ENCODE data around the gene LZTR1. TPM values are rescaled to one million over a fixed set of nuclear protein-coding genes. Genes with fewer than 3 reads are reported as not detected.

Gene LZTR1
- total RNA-seq, 1 experiment from 2014 or later: 40.2 TPM

DNA sequence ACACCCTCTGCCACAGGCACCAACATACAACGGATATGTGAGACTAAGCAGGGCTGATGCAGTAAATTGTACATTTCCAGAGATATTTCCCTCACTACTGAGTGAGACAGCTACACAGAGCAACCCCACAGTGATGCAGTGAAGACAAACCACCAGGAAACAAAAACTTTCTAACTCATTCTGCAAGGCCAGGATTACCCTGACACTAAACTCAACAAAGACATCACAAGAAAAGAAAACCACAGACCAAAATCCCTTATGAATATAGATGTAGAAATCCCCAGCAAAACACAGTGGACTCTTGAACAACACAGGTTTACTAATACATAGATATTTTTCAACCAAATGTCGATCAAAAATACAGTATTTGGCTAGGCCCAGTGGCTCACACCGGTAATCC lies 51.8 kb downstream of the LZTR1 start:
- BruUV-seq (replicated peaks): no TSS peak
- intact Hi-C loops (cut with micrococcal nuclease; ENCODE audit: unreplicated experiment): no loop called here
- in situ Hi-C loops (cut with HindIII; ENCODE audit: low pct_unique_long_range_greater_than_20kb, low sequenced_read_pairs): no loop called here

GRCh38 chr22:21034989-21035388 lies 52.9 kb downstream of the LZTR1 start:
- TF ChIP-seq TCF7L2 (IDR thresholded peaks at IDR 0.05; ENCODE audit: low read depth, low read length) (no peak), POLR2AphosphoS5 (IDR thresholded peaks at IDR 0.05; ENCODE audit: low read depth, low read length) (no peak), CTCF (IDR thresholded peaks at IDR 0.05) (no peak), SIN3A (IDR thresholded peaks at IDR 0.05; ENCODE audit: borderline replicate concordance, insufficient read depth, low read depth, low read length) (no peak)
- TF ChIP-seq, protein P1, sequence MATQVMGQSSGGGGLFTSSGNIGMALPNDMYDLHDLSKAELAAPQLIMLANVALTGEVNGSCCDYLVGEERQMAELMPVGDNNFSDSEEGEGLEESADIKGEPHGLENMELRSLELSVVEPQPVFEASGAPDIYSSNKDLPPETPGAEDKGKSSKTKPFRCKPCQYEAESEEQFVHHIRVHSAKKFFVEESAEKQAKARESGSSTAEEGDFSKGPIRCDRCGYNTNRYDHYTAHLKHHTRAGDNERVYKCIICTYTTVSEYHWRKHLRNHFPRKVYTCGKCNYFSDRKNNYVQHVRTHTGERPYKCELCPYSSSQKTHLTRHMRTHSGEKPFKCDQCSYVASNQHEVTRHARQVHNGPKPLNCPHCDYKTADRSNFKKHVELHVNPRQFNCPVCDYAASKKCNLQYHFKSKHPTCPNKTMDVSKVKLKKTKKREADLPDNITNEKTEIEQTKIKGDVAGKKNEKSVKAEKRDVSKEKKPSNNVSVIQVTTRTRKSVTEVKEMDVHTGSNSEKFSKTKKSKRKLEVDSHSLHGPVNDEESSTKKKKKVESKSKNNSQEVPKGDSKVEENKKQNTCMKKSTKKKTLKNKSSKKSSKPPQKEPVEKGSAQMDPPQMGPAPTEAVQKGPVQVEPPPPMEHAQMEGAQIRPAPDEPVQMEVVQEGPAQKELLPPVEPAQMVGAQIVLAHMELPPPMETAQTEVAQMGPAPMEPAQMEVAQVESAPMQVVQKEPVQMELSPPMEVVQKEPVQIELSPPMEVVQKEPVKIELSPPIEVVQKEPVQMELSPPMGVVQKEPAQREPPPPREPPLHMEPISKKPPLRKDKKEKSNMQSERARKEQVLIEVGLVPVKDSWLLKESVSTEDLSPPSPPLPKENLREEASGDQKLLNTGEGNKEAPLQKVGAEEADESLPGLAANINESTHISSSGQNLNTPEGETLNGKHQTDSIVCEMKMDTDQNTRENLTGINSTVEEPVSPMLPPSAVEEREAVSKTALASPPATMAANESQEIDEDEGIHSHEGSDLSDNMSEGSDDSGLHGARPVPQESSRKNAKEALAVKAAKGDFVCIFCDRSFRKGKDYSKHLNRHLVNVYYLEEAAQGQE (IDR thresholded peaks at IDR 0.05; ENCODE audit: insufficient read depth in 1 of 2, low read depth in 2 of 2, low read length in 1 of 2): no peak
- ATAC-seq: no peak
- no peaks in the 10 kb centered on the region for H3K9me3 ChIP-seq (ENCODE audit: control insufficient read depth, insufficient read depth, low read depth, low read length)
- H3K27ac ChIP-seq (ENCODE audit: low read length): no peak overlapping the region
- in situ Hi-C loops (cut with HindIII; ENCODE audit: low pct_unique_long_range_greater_than_20kb, low sequenced_read_pairs) (no loop called here), intact Hi-C loops (cut with micrococcal nuclease; ENCODE audit: unreplicated experiment) (no loop called here)
- H3K4me3 ChIP-seq (ENCODE audit: low read depth in 2 of 2, low read length in 2 of 2): no peak overlapping the region
- H3K4me1 ChIP-seq (ENCODE audit: control insufficient read depth, insufficient read depth, low read length): no peaks in the 10 kb centered on the region
- no peak for DNase-seq (ENCODE audit: low read depth, low spot score)
- no peaks in the 10 kb centered on the region for H3K36me3 ChIP-seq (ENCODE audit: control insufficient read depth, insufficient read depth, low read length)
- POLR2A ChIA-PET: no interaction called here
- H3K27me3 ChIP-seq (ENCODE audit: control insufficient read depth, insufficient read depth, low read length): no peaks in the 10 kb centered on the region
- no TSS peak for BruUV-seq (replicated peaks)
- CTCF ChIA-PET: no interaction called here

More for the DNA sequence above, 51.8 kb downstream of the LZTR1 start:
- CTCF ChIA-PET: no interaction called here
- Histone ChIP-seq H3K4me3 (ENCODE audit: low read depth in 2 of 2, low read length in 2 of 2) (no peak overlapping the region), H3K27me3 (ENCODE audit: control insufficient read depth, insufficient read depth, low read length) (no peaks in the 10 kb centered on the region), H3K36me3 (ENCODE audit: control insufficient read depth, insufficient read depth, low read length) (no peaks in the 10 kb centered on the region), H3K27ac (ENCODE audit: low read length) (no peak overlapping the region), H3K9me3 (ENCODE audit: control insufficient read depth, insufficient read depth, low read depth, low read length) (no peaks in the 10 kb centered on the region), H3K4me1 (ENCODE audit: control insufficient read depth, insufficient read depth, low read length) (no peaks in the 10 kb centered on the region)
- POLR2A ChIA-PET: no interaction called here
- ATAC-seq (no peak), DNase-seq (ENCODE audit: low read depth, low spot score) (no peak)
- TF ChIP-seq SIN3A (IDR thresholded peaks at IDR 0.05; ENCODE audit: borderline replicate concordance, insufficient read depth, low read depth, low read length) (no peak), TCF7L2 (IDR thresholded peaks at IDR 0.05; ENCODE audit: low read depth, low read length) (no peak), CTCF (IDR thresholded peaks at IDR 0.05) (no peak), POLR2AphosphoS5 (IDR thresholded peaks at IDR 0.05; ENCODE audit: low read depth, low read length) (no peak)
- TF ChIP-seq, protein P1 (IDR thresholded peaks at IDR 0.05; ENCODE audit: insufficient read depth in 1 of 2, low read depth in 2 of 2, low read length in 1 of 2): no peak

Data from Panc1 (cell line).